Stimulated activated CD4-positive, alpha-beta T cell treated with anti-CD3 and anti-CD28 coated beads, Interleukin-1b, Interleukin-23, amount 100 ng/mL, for 48 hours (primary cell): ENCODE results near the gene ATP11A.

Source experiments
- DNase-seq: peaks from one replicate; pipeline ENCODE4 v3.0.0-alpha.2; 2020

Gene ATP11A

GRCh38 chr13:112762690-112763080 is 72.8 kb downstream of the ATP11A start:
- no peak for DNase-seq

- DNase-seq, result no peak
Measured at GRCh38 chr13:112764028-112764427, 74.2 kb downstream of the ATP11A start.

DNA sequence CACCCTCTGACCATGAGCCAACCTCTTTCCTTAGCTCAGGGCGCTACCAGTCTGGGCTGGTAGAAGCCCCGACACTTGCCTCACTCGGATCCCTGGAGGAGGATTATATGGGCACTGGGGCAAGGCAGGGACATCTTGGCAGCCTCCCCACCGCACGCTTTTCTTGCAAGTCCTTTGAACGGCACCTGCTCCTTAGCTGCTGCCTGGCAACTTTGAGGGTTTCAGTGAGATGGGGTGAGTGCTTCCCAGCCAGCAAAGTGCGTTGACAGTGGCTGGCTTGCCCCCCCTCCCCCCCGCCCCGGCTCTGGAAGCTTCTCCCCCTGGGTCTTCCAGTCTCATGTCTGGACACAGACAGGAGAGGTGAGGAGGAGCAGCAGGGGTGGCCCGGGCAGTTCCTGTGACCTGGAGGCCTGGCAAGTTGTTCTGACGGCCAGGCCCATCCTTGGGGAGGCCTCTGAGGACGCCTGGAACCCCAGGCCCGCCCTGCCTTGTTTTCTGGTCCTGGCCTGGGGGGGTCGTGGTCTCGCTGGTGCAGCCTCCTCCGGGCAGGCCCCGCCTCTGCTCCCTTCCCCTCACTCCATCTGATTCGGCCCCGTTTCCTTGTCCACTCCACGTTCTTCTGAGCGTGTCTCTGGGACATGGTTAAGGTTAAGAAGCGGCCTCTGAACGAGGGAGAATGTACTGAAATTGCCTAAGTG is 75.2 kb downstream of the ATP11A start:
- DNase-seq, result no peak

DNA sequence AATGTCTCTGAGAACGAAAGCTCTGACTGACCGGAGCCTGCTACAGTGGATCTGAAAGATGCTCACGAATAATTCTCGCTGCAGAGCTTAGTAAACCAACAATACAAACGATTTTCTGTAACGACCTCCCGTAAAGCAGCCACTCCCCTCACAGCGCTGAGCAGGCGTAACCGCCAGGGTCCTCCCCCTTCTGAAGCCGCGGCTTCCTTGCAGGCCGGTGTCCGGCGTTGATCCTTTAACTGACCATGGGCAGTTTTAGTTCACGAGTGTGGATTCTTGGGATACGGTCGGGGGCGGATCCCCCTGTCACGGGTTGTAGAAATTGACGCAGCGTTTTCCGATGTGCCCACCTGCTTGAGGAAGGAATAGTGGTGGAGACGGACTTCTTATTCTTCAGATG is 75.9 kb downstream of the ATP11A start:
- DNase-seq, result no peak

DNA sequence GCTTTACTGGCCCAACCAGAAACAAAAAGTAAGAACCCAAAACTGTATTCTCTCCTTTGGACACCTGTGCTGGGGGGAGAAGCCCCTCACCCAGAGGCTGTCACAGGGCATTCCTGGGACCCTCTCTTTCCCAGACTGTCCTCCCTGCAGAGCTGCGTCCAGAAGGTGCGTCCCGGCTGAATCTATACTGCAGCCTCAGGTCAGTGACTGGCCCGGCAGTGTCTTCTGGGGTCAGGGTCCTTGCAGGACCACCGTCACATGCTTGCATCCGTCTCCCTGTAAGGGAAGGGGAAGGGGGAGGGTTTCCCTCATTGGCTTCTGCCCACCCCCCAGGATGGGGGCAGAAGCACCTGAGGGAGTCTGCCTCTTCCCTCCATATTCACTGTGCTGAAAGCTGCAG is 76.5 kb downstream of the ATP11A start:
- no peak for DNase-seq

DNA sequence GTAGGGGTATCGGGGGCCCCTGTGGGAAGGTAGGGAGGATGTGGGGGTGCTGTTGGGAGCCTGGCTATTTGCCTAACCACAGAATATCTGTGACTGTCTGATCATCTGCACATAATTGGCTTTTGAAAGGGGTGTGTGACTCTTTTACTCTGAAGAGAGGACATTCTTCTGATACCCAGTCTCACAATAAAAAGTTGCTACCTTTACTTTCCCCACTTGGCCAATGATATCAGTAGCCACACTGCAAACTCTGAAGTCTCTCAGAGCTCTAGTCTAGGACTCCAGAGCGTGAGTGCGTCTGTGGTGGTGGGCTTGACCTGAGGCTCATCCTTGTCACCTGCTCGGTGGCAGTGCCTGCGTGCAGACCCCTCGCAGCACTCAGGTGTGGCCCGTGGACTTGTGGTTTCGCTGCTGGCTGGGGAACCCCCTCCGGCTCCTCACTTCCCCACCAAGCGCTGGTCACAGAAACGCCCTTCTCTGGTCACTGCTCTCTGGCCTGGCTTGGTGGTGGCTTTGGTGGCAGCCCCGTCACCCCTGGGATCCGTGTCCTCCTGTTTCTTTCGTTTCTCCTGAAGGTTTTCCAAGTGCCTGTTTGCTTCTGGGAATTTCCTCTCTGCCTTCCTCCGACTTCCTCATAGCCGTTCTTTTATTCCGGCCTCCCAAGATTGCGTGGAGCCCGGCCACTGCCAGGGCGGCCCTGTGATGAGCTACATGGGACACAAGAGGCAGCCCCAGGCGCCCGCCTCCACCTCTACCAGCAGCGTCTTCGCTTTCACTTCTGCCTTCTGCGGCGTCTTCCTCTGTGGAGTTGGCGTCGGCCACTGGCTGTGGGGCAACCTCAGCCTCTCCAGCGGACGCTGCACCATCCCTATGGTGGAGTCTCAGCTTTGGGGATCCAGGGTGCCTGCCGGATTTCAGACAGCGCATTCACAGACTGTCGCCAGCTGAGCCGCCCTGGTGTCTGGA is 78.0 kb downstream of the ATP11A start:
- DNase-seq, result no peak

DNA sequence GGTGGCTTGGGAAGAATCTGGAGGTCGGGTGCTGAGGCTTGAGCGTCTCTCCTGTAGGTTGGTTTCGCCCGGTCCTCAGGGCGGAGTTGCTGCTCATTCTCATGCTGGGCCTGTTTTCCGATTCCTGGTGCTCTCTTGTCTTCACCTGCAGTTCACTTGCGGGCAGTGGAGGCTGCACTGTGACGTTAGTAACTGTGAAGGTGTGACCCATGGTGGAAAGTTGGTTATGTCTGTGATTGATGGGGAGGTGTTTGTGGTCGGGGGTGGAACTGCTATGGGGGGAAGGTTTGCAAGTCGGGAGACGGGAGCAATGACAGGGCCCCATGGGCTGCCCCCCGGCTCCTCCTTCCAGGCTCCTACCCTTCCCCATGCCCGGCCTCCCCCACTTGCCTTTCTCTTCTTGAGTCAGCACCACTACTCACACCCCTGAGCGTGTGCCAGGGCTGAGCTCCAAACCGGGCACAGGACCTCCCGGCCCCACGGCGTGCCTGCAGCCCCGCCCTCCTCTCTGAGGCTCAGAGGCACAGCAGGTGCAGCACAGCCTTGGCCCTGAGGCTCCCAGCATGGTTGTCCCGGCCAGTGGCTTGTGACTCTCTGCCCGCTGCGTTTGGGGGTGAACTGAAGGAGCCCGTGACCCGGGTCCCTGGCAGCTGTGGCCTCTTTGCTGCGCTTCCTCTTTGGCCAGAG is 79.1 kb downstream of the ATP11A start:
- DNase-seq, result no peak

DNA sequence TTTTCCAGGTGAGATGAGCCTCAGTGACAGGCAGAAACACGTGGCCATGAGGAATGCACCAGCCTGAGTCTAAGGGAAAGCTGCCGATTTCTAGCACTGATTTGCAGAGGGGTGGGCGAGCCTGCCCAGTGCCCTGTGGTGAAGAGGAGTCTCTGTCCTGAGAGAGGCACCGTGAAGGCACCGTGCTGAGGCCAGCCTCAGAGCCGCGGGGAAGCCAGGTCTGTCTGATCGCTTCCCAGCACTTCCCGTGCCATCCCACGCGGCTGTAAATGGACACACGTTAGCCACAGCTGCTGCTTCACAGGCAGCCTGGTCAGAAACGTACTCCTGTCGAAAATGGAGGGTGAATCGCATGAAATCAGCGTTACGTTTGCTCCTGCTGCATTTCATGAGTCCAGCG is 79.8 kb downstream of the ATP11A start:
- no peak for DNase-seq

DNA sequence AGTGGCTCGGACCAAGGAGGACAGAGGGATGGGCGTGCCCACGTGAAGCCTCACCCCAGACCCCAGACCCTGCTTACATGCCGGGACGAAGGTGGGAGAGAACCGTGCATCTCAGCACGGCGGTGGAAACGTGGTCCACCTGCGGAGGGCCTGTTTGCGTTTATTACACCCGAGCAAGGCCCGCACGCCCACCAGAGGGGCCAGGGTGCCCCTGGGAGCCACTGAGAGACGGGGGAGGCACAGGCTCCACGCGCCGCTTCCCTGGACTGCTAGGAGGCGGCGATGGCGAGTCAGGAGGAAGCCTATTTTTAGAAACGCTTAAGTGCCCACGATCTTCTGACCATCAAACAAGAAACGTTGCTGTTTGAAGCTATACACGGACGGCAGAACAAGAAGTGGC is 80.7 kb downstream of the ATP11A start:
- DNase-seq, result no peak

GRCh38 chr13:112771139-112771876 is 81.5 kb downstream of the ATP11A start:
- DNase-seq, result no peak

- no peak for DNase-seq
Measured at GRCh38 chr13:112771877-112772538, 82.2 kb downstream of the ATP11A start.

DNA sequence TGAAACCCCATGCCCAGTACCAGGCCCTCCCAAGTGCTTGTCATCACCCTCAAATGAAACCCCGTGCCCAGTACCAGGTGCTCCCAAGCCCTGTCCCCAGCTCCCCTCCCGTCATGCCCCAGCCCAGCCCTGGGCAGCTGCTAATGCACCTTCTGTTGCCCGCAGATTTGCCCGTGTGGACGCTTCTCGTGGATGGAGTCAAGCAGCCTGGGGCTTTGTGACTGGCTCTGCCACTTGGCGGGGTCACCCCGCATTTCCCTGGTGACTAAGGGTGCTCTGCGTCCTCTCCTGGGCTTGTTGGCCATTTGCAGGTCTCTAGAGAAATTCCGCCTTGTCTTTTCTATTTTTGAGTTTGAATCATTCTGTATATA is 82.7 kb downstream of the ATP11A start:
- no peak for DNase-seq

DNA sequence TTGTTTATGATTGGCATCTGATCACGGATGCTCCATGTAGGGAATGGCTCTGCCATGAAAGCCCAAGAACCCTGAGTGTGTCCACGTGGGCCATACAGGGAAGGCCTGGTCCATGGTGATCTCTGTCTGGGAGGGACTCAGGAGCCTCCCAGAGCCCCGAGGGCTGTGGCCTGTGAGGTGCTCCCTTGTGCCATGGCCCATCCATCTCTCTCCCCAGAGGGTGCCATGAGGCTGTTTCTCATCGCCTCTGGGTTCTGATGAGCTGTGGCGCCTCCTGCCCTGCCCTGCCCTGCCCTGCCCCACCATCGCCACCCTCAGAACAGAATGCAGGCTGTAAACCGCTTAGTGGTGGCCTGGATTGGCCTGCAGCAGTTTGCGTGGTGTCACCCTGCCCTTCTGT is 83.1 kb downstream of the ATP11A start:
- DNase-seq, result no peak

DNA sequence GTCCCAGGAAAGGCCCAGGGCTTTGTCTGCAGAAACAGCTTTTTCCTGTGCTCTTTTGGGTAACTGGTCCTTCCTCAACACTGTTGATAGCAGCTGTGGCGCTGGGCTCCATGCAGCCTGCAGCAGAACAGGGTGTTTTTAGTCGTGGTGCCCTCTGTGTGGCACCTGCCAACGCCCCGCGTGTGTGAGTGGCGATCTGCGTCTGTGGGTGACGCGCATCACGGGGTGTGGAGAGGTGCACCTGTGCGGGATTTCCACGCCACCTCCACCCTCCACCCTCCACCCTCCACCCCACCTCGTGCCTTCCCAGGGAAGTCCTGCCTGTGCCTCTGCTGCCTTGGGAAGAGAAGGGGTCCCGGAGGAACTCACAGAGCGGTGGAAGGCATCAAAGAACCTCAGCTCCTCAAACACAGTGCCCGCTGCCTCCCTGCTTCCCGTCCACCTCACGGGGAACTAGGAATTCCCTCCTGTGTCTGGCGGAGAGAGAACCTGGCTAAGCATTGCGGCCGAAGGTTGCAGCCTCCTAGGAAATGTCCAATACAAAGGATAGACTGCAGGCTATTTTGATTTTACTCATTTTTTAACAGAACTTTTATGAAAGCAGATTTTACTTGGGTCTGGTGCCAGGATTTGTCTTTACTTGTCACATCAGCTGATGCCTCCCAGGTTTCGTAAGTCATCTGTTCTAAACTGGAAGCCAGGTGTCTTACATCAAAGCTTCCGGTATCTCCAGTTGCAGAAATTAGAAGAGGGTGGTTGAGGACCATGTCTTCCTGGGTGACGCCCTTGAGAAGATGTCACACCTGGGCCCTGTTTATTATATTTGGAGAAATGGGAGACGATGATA is 84.0 kb downstream of the ATP11A start:
- no peak for DNase-seq

- DNase-seq, result no peak
Measured at GRCh38 chr13:112774448-112774792, 84.6 kb downstream of the ATP11A start.

DNA sequence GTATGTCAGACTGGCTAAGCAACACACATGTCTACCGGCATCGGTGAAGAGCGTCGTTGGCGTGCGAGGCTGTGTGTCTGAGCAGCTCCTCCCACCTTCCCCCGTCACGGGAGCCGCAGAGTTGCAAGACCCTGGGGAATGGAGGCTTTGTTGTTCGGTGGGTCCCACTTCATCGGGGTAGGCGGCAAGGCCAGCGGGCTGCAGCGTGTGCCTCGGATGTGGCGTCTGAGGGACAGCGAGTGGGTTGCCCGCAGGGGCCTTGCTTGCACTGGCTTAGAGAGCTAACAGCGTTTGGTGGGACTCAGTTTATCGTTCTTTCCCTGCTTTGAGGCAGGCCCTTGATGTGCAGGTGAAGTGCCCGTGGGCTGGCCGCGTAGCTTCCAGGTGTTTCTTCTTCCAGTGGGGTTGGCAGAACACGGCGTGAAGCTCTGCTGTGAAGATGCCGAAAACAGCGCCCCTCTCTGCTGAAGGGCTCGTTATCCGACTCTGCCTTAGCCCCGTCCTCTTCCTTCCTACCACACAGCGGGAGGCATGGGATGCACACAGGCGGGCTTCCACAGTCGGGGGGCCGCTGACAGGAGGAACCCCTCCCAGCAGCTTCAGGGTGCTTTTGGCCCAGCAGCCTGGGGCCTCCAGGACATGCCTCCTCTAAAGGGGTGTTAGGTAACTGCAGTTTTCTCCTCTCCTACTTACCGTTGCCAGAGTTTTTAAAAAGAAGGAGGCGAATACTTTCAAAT is 85.2 kb downstream of the ATP11A start:
- DNase-seq, result no peak

DNA sequence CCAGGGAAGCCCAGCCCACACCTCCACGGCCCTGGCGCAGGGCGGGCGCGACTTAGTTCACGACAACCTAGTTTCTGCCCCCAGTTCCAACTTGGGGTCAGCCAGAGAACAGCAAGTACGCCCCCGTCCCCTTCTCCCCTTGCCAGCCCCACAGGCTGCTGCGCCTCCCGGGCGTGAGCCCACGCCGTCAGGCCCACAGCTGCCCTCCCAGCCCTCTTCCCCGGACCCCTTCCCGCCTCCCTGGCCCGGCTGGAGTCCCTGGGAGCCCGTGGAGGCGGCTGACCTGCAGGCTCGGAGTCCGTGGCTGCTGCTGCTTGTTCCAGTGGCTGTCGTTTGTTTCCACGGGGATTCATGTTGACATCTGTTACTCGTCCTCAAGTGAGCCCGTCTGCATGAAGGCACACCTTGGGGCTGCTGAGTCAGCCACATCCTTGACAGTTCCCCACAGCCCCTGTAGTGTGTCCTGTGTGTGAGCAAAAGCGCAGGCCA is 86.0 kb downstream of the ATP11A start:
- no peak for DNase-seq

- DNase-seq, result no peak
Measured at GRCh38 chr13:112776354-112776753, 86.5 kb downstream of the ATP11A start.

DNA sequence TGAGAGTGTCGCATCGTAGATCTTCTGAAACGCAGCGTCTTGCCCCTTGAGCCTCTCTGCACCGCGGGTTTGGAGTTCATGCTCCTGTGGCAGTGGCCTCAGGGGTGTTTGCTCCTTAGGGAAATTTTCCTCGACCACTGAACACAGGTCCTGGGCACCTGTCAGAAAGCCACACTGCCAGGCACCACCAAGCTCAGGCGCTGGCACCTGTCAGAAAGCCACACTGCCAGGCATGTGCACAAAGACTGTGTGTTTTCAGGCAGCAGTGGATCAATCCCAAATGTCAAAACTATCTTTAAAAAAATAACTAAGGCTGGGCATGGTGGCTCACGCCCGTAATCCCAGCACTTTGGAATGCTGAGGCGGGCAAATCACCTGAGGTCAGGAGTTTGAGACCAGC is 87.1 kb downstream of the ATP11A start:
- DNase-seq, result no peak

DNA sequence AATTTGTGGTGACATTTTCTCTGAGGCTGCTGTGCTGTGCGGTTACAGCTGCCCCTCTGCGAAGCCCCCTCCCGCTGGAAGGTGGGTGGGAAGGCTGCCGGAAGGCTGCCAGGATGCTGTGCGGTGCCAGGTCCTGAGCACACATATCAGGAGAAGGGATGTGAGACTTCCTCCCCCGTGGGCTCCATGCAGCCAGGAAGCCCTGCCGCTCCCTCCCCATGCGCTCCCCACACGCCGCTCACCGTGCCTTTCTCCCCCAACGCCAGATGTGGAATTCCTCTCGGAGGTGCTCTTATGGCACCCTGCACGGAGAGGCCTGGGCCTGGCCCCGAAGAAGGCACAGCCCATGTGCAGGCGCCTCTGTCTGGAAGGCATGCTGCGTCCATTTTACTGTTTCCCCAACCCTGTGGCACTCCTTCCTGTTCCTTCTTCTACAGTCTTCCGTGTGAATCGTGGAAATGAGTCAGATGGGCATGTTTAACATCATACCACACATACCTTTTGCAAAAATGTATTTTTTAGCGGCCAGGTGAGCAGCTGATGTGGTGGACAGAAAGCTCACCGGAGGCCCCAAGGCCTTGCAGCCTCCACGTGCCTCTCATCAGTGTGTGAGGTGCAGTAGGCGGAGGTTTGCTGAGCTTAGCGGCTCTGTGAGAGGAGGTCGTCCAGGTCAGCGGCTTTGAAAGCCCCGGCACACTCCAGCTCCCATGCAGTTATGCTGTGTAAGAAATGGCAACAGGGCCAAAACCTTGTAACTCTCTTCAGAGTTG is 88.0 kb downstream of the ATP11A start:
- no peak for DNase-seq
